ENCODE data around the gene HIF3A.

The HIF3A gene

GRCh38 chr19:46386996-46387712 lies 90.3 kb downstream of the HIF3A start:
- DNase-seq, result no peak

- no peak for DNase-seq
These were observed 90.9 kb downstream of the HIF3A start for GRCh38 chr19:46387713-46388130.

GRCh38 chr19:46388311-46389095 lies 91.7 kb downstream of the HIF3A start:
- no peak for DNase-seq

GRCh38 chr19:46390121-46390858 lies 93.4 kb downstream of the HIF3A start:
- DNase-seq, result no peak

- DNase-seq, result no peak
These were observed 94.0 kb downstream of the HIF3A start for GRCh38 chr19:46390866-46391265.

- no peak for DNase-seq
These were observed 94.7 kb downstream of the HIF3A start for GRCh38 chr19:46391296-46392251.

- no peak for DNase-seq
These were observed 95.5 kb downstream of the HIF3A start for GRCh38 chr19:46392252-46392801.

GRCh38 chr19:46392837-46393236 lies 96.0 kb downstream of the HIF3A start:
- no peak for DNase-seq

Measured in CD4-positive, alpha-beta T cell treated with Interleukin-1 beta for 1 hour (primary cell).